Sciatic nerve (tissue), 2 donors: ENCODE data around the gene RPS4Y2. TPM values are rescaled to one million over a fixed set of nuclear protein-coding genes. Genes with fewer than 3 reads are reported as not detected.

Experiments
- ATAC-seq: fragments of 200-7000 bp; cut with Tn5 transposase; one replicate; pipeline ENCODE4 v1.9.1; 2020; ENCODE audit warnings: mild to moderate bottlenecking, moderate library complexity
- DNase-seq: peaks from one replicate; pipeline ENCODE4 v3.0.0-alpha.2; 2020; ENCODE audit warnings: low spot score
- intact Hi-C: fragments of 100-400 bp; cut with DNase I; formaldehyde crosslinking; loops from one replicate; pipeline ENCODE4 v1.14.2; 2022
- total RNA-seq: library from RNA; stranded (reverse); fragmentation: NEBNext Ultra II Directional; extraction: Animal tissue kit (Norgen Biotek cat#: 25700); gene quantifications from one replicate; pipeline ENCODE4 v1.2.1, GENCODE V29; 2021
- donor health status: DM: no; HTN: no; CAD: no.
- donor health status: DM: no; HTN: no; CAD: no.

Gene RPS4Y2
- total RNA-seq, 1 donor from 2014 or later: not detected

DNA sequence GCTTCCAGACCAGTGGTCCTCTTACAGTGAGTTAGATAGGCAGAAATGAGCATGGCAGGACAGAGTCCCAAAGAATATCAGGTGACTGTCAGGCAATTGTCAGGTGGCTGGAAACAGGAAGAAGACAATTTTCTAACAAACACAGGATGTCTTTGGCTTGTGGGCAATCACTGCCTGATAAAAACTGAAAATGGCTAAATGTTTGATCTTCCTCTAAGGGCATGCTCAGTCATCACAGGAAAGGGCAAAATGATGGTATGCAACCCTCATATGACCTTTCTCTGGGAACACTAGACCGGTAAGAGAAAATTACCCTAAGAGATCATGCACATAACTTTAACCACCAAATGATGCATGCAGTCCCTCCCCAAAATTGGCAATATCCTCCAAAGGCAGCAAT is 57.6 kb downstream of the RPS4Y2 start:
- DNase-seq: no peak
- ATAC-seq: no peak
- intact Hi-C loops: no loop called here

GRCh38 chrY:20814794-20815193 is 58.9 kb downstream of the RPS4Y2 start:
- DNase-seq: no peak
- intact Hi-C loops: no loop called here
- no peak for ATAC-seq

DNA sequence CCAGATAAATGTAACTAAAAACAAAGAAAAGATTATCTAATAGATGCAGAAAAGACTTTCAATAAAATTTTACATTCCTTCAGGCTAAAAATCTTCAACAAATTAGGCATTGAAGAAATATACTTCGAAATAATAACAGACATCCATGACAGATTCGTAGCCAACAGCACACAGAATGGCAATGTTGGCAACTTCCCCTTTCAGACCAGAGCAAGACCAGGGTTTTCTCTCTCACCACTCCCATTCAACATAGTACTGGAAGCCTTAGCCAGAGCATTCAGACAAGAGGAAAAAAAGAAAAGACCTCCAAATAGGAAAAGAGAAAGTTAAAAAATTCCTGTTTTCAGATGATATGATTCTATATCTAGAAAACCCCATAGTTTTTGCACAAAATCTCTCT is 61.2 kb downstream of the RPS4Y2 start:
- ATAC-seq: no peak
- intact Hi-C loops: no loop called here
- DNase-seq: no peak

Other genes starting within 250 kb of the RPS4Y2 start
- not detected for gene EIF1AY, start 180.3 kb upstream of the RPS4Y2 start, total RNA-seq